GM12891 (cell line): ENCODE data around the gene TTC13.

Source experiments
- PAX5 ChIP-seq: IDR thresholded peaks from 2 replicates; pipeline ENCODE4 v1.6.1; 2011; ENCODE audit warnings: low read length, moderate library complexity, mild to moderate bottlenecking; ENCODE audit not compliant: insufficient read depth, severe bottlenecking
- POLR2A ChIP-seq: IDR thresholded peaks from 2 replicates; pipeline ENCODE4 v1.6.1; 2011; ENCODE audit warnings: low read depth, low read length, control low read depth
- POLR2AphosphoS5 ChIP-seq: IDR thresholded peaks from 2 replicates; pipeline ENCODE4 v1.6.1; 2011; ENCODE audit warnings: low read depth, low read length, control low read depth
- POU2F2 ChIP-seq: IDR thresholded peaks from 2 replicates; pipeline ENCODE4 v1.6.1; 2011; ENCODE audit warnings: low read depth, mild to moderate bottlenecking, control low read depth, low read length, moderate library complexity
- SPI1 ChIP-seq: IDR thresholded peaks from 2 replicates; pipeline ENCODE4 v1.6.1; 2011; ENCODE audit warnings: low read depth, low read length, control low read depth
- TAF1 ChIP-seq: IDR thresholded peaks from 2 replicates; pipeline ENCODE4 v1.6.1; 2011; ENCODE audit warnings: low read depth, low read length, control low read depth

- TF ChIP-seq POLR2A, result no peak
- TF ChIP-seq TAF1, result no peak
- TF ChIP-seq PAX5, result no peak
- no peak for TF ChIP-seq SPI1
- TF ChIP-seq POLR2AphosphoS5, result no peak
- TF ChIP-seq POU2F2, result no peak
Observed at GRCh38 chr1:230894664-230895063, 84.0 kb downstream of the TTC13 start.
